GM10847 (cell line): Measurements from ENCODE around the gene BHMT2.

Experiments
- POLR2A ChIP-seq: IDR thresholded peaks from 2 replicates; pipeline ENCODE4 v1.6.1; 2011; ENCODE audit not compliant: insufficient read length; ENCODE audit errors: extremely low read depth

BHMT2 gene

GRCh38 chr5:79069488-79070349, at the start of gene BHMT2, which contains the start of gene DMGDH:
TSS of gene BHMT2 (plus strand) at chr5:79069767. CDS start at chr5:79069783, 16 bp downstream.
TSS of gene DMGDH (minus strand) at chr5:79069674. CDS start at chr5:79069620, 54 bp downstream.
- TF ChIP-seq POLR2A: no peak

- no peak for TF ChIP-seq POLR2A
These were observed 48.6 kb upstream of the BHMT2 start for GRCh38 chr5:79020861-79021561.

- no peak for TF ChIP-seq POLR2A
These were observed 47.8 kb upstream of the BHMT2 start for GRCh38 chr5:79021753-79022152.

GRCh38 chr5:79022771-79023170, 46.8 kb upstream of the BHMT2 start:
- no peak for TF ChIP-seq POLR2A

GRCh38 chr5:79023348-79023747, 46.2 kb upstream of the BHMT2 start:
- TF ChIP-seq POLR2A: no peak

- TF ChIP-seq POLR2A: no peak
These were observed 45.6 kb upstream of the BHMT2 start for GRCh38 chr5:79023947-79024346.

GRCh38 chr5:79025054-79025472, 44.5 kb upstream of the BHMT2 start:
- TF ChIP-seq POLR2A: no peak

- TF ChIP-seq POLR2A: no peak
These were observed 38.7 kb upstream of the BHMT2 start for GRCh38 chr5:79030663-79031484.

GRCh38 chr5:79031485-79031867, 38.1 kb upstream of the BHMT2 start:
- no peak for TF ChIP-seq POLR2A

- TF ChIP-seq POLR2A: no peak
These were observed 37.4 kb upstream of the BHMT2 start for GRCh38 chr5:79032031-79032695.

GRCh38 chr5:79032782-79033181, 36.8 kb upstream of the BHMT2 start:
- no peak for TF ChIP-seq POLR2A

GRCh38 chr5:79035237-79035636, 34.3 kb upstream of the BHMT2 start:
- no peak for TF ChIP-seq POLR2A

GRCh38 chr5:79036769-79037168, 32.8 kb upstream of the BHMT2 start:
- no peak for TF ChIP-seq POLR2A

GRCh38 chr5:79042188-79042587, 27.4 kb upstream of the BHMT2 start:
- TF ChIP-seq POLR2A: no peak

- no peak for TF ChIP-seq POLR2A
These were observed 22.4 kb upstream of the BHMT2 start for GRCh38 chr5:79047199-79047598.

- no peak for TF ChIP-seq POLR2A
These were observed 21.1 kb upstream of the BHMT2 start for GRCh38 chr5:79048437-79048836.
